ENCODE data around the gene HECTD3. TPM values are rescaled to one million over a fixed set of nuclear protein-coding genes. Genes with fewer than 3 reads are reported as not detected.
"Not testable (repeated sequence)": the region's sequence is repeated elsewhere in the genome, so short reads cannot be mapped to it uniquely, and the experiment has no call there.

HECTD3 gene
- total RNA-seq, 4 donors from 2014 or later: 28.0 to 51.7 (median 35.8) TPM

GRCh38 chr1:44964396-44964795, 46.7 kb downstream of the HECTD3 start:
- TF ChIP-seq EP300 (IDR thresholded peaks at IDR 0.05) (no peak), POLR2AphosphoS5 (IDR thresholded peaks at IDR 0.05) (no peak), CTCF (IDR thresholded peaks at IDR 0.05) (no peak), POLR2A (IDR thresholded peaks at IDR 0.05; ENCODE audit: low read depth) (no peak)
- no peaks in the 10 kb centered on the region for H3K9me3 ChIP-seq
- no peak overlapping the region for H3K4me3 ChIP-seq
- H3K27ac ChIP-seq (replicated peaks in 1 of 4): no peak overlapping the region
- intact Hi-C loops (cut with DNase I): no loop called here
- peaks cover 0 to 12% (median 3%) of the 10 kb centered on the region in 4 donors for H3K36me3 ChIP-seq
- no peaks in the 10 kb centered on the region for H3K27me3 ChIP-seq
- H3K4me1 ChIP-seq: peaks cover 0 to 5% (median 0%) of the 10 kb centered on the region in 4 donors
- WGBS: 80% methylated on average over 1 of the region's 1 CpG
- DNase-seq (ENCODE audit: extremely low spot score): no peak

GRCh38 chr1:44962729-44963128, 48.4 kb downstream of the HECTD3 start:
- TF ChIP-seq CTCF (IDR thresholded peaks at IDR 0.05): no peak
- TF ChIP-seq POLR2AphosphoS5 (IDR thresholded peaks at IDR 0.05): no peak
- no peak for TF ChIP-seq POLR2A (IDR thresholded peaks at IDR 0.05; ENCODE audit: low read depth)
- TF ChIP-seq EP300 (IDR thresholded peaks at IDR 0.05): no peak
- Histone ChIP-seq H3K4me3 (no peak overlapping the region), H3K36me3 (peaks cover 0 to 20% (median 9%) of the 10 kb centered on the region in 4 donors), H3K4me1 (peaks cover 0 to 2% (median 0%) of the 10 kb centered on the region in 4 donors), H3K27ac (replicated peaks in 1 of 4) (no peak overlapping the region), H3K9me3 (no peaks in the 10 kb centered on the region), H3K27me3 (no peaks in the 10 kb centered on the region)
- DNase-seq (ENCODE audit: extremely low spot score): no peak
- intact Hi-C loops (cut with DNase I): no loop called here
- WGBS: 91% methylated on average over 3 of the region's 3 CpGs

- DNase-seq (ENCODE audit: extremely low spot score); H3K27ac ChIP-seq (replicated peaks in 1 of 4); intact Hi-C loops (cut with DNase I); H3K4me3 ChIP-seq; H3K27me3 ChIP-seq; H3K4me1 ChIP-seq; H3K9me3 ChIP-seq: not testable (repeated sequence)
- peaks cover 0 to 20% (median 9%) of the 10 kb centered on the region in 4 donors for H3K36me3 ChIP-seq
- WGBS: 100% methylated on average over 3 of the region's 4 CpGs
These were observed 49.1 kb downstream of the HECTD3 start for GRCh38 chr1:44962022-44962421.

- intact Hi-C loops (cut with DNase I); H3K9me3 ChIP-seq; H3K4me1 ChIP-seq; DNase-seq (ENCODE audit: extremely low spot score); H3K27ac ChIP-seq (replicated peaks in 1 of 4); H3K4me3 ChIP-seq; H3K27me3 ChIP-seq: not testable (repeated sequence)
- 89% methylated on average over 3 of the region's 3 CpGs for WGBS
- H3K36me3 ChIP-seq: peaks cover 0 to 16% (median 5%) of the 10 kb centered on the region in 4 donors
These were observed 53.6 kb downstream of the HECTD3 start for GRCh38 chr1:44957566-44957965.

GRCh38 chr1:44956077-44956476, 55.0 kb downstream of the HECTD3 start:
- DNase-seq (ENCODE audit: extremely low spot score); H3K27me3 ChIP-seq; H3K9me3 ChIP-seq; intact Hi-C loops (cut with DNase I); H3K4me1 ChIP-seq; H3K27ac ChIP-seq (replicated peaks in 1 of 4); H3K4me3 ChIP-seq: not testable (repeated sequence)
- peaks cover 0 to 16% (median 5%) of the 10 kb centered on the region in 4 donors for H3K36me3 ChIP-seq
- 98% methylated on average over 3 of the region's 3 CpGs for WGBS

Other genes with a start within 250 kb of the HECTD3 start
- 1,000 to 10,000 TPM; 1,063 to 2,408 (median 1,844) TPM for gene RPS8, start 235.8 kb downstream of the HECTD3 start, total RNA-seq
- gene BEST4, start 223.2 kb downstream of the HECTD3 start, total RNA-seq: under 1 TPM in 1 of 4 donors, not detected in 3; 0.29 TPM
- 10 to 100 TPM in 2 of 4 donors, 1 to 10 TPM in 2; 7.9 to 46.4 (median 10.5) TPM for gene PLK3, start 210.9 kb downstream of the HECTD3 start, total RNA-seq
- under 1 TPM in 1 of 4 donors, not detected in 3; 0.83 TPM for gene DYNLT4, start 204.0 kb downstream of the HECTD3 start, total RNA-seq
- gene BTBD19, start 202.8 kb downstream of the HECTD3 start, total RNA-seq: 1 to 10 TPM; 2.7 to 6.6 (median 3.4) TPM
- 1 to 10 TPM in 2 of 4 donors, under 1 TPM in 2; 0.66 to 2.6 (median 1.1) TPM for gene PTCH2, start 168.1 kb downstream of the HECTD3 start, total RNA-seq
- 10 to 100 TPM; 23.4 to 27.4 (median 26.0) TPM for gene EIF2B3, start 24.7 kb downstream of the HECTD3 start, total RNA-seq
- gene UROD, start 930 bp upstream of the HECTD3 start, total RNA-seq: 10 to 100 TPM; 84.3 to 90.2 (median 89.3) TPM
- 1 to 10 TPM; 3.3 to 6.2 (median 5.3) TPM for gene ZSWIM5, start 195.3 kb upstream of the HECTD3 start, total RNA-seq